GM03348 (cell line): ENCODE data around the gene PTPRA.

Source experiments
- DNase-seq: peaks from one replicate; pipeline ENCODE4 v3.0.0; 2012; ENCODE audit warnings: low spot score

The PTPRA gene

DNA sequence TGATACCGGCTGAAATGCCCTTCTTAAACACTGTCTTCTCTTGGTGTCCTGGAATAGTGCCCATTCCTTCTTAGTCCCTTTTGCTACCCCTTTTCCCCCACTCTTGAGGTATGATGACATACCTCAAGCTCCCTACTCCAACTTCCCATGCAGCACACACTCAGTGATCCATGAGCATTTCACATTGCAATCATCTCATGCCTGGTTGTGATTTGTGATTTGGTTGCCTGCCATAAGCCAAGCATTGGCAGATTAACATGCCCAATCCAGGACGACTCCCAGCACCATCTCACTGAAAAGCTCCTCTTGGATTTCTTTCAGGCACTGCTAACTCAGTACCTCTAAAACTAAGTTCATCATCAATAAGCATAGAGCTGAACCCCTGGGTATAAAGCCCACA, 14.7 kb upstream of the PTPRA start:
- no peak for DNase-seq

DNA sequence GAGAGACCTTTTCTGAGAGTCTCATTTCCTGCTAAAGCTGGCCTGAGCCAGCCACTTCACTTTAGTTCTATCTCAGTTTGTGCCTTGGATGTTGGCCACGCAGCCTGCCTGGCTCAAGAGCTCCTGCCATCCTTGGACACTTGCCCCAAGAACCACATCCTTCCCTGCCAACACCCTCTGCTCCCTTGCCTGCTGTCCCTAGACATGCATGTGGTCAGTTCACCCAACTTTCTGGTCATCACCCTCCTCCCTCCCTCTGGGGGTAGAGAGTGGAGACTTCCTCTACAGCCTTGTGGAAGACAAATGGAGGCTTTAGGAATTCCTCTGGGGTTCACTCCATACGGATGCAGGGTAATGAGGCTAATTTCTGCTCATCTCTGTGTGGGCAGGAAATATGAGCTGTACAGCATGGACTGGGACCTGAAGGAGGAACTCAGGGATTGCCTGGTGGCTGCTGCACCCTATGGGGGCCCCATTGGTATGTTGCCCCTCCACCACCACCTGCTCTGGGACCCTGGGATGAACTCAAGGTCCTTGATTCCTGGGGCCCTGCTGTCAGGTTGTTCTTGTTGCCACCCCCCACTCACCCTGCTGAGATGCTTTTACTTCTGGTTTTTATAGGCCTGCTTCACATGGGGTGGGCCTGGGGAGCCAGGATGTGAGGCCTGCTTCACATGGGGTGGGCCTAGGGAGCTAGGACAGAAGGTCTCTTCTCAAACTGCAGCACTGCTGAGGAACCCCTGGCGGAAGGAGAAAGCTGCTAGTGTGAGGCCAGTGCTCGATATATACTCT, 13.8 kb upstream of the PTPRA start:
- DNase-seq, result peak; percentile 74

DNA sequence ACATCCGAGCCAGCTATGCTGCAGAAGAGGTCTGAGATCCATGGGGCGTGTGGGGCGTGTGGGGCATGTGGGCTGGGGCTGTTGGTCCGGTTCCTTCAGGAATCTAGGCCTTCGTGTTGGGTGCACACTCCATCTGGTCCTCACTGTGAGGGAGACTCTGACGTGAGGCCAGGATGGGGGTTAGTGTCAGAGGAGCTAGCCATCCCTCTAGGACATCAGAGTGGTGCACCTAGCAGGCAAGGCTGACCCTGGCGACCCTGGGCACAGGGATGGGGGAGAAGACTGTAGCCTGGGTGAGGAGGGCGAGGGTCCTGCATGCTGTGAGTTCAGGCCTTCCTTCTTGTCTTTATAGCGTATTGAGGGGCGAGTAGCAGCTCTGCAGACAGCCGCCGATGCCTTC, 8.7 kb upstream of the PTPRA start:
- no peak for DNase-seq

DNA sequence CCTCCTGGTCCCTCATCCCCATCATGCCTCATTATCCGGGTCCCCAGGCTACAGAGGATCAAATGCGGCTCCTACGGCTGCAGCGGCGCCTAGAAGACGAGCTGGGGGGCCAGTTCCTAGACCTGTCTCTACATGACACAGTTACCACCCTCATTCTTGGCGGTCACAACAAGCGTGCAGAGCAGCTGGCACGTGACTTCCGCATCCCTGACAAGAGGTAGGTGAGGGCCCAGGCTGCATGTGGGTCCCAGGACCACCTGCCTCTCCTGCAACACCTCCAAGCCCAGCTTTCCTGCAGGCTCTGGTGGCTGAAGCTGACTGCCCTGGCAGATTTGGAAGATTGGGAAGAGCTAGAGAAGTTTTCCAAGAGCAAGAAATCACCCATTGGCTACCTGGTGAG, 8.2 kb upstream of the PTPRA start:
- no peak for DNase-seq

DNA sequence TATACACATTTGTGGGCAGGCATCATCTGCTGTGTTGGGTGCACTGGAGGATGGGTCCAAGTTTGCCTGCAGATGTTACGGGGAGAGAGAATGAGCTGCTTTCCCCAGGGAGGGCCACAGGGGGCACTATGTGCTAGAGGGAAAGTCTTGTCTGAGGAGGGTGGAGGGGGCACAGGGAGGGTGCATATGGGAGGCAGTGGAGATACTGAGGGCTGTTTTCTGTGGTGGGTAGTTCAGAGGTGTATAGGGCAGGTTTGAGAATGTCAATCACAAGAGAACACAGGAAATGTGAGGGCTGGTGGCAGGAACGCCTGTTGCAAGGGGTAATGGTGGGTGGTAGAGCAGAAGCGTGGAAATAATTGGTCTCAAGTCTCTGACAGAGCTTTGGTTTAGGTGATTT, 7.7 kb upstream of the PTPRA start:
- DNase-seq, result no peak

DNA sequence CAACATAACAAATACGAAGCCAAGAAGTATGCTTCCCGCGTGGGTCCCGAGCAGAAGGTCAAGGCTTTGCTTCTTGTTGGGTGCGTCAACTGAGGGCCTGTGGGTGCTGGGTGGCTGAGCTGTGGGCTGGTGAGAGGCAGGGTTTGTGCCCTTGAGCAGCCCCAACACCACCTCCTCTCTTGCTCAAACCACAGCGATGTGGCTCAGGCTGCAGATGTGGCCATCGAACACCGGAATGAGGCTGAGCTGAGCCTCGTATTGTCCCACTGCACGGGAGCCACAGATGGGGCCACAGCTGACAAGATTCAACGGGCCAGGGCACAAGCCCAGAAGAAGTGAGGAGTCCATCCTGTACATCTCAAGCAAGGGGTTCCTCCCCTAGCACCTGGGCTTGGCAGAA, 7.0 kb upstream of the PTPRA start:
- no peak for DNase-seq

DNA sequence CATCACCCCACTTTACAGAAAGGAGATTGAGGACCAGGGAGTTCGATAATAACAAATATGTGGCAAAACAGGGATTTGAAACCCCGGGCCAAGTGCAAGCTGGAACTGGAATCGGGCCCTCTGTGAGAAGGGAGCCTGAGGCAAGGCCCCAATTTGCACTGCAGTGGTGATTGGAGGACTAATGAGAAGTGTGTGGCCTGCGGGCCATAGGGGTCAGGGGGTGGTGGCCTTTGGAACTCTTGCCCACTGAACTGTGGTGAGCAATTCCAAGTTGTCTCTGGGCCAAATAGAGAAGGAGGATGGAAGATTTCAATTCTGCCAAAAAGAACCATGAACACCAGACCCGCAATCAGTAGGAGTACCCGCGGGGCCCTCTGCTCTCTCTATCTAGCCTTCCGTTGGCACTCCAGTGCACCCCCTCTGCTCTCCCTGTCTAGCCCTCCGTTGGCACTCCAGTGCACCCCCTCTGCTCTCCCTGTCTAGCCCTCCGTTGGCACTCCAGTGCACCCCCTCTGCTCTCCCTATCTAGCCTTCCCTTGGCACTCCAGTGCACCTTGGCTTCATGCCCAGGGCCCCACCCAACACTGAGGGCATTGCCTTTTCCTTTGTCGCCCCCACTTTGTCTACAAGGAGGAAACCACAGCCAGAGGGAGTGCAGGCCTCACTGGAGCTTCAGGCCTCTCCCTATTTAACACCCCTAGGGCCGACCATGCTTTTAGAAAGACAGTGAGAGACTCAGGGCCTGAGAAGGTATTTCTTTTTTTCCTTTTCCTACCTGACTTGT, 6.0 kb upstream of the PTPRA start:
- DNase-seq, result no peak

DNA sequence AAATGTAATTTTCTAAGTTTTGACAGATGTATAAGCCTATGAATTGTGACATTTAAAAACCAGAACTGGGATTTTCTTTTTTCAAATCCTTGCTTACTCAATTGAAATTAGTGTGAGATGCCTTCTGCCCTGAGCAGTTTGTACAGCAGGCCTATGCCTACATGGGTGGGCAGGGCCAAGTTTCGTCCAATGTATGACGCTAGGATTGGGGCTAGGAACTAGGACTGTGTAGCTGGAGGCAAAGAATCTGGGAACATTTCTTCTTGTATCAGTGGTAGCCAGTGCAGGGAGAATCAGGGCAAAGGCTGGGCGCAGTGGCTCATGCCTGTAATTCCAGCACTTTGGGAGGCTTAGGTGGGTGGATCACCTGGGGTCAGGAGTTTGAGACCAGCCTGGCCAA, 3.9 kb upstream of the PTPRA start:
- no peak for DNase-seq

DNA sequence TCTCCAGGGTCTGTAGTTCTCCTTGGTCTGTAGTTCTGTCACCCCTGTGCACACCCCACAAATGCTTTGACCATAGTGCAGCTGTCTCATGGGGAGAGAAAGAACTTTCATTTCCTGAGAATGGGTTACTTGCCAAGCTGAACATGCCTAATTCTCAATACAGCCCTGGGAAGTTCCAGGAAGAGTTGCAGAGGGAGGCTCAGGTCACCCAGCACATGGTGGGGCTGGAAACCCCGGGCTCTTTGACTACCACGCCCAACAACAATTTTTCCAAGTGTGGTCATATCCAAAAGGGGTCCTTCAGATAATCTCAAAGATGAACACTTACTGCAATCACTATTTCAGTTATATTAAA, 2.2 kb upstream of the PTPRA start:
- no peak for DNase-seq

DNA sequence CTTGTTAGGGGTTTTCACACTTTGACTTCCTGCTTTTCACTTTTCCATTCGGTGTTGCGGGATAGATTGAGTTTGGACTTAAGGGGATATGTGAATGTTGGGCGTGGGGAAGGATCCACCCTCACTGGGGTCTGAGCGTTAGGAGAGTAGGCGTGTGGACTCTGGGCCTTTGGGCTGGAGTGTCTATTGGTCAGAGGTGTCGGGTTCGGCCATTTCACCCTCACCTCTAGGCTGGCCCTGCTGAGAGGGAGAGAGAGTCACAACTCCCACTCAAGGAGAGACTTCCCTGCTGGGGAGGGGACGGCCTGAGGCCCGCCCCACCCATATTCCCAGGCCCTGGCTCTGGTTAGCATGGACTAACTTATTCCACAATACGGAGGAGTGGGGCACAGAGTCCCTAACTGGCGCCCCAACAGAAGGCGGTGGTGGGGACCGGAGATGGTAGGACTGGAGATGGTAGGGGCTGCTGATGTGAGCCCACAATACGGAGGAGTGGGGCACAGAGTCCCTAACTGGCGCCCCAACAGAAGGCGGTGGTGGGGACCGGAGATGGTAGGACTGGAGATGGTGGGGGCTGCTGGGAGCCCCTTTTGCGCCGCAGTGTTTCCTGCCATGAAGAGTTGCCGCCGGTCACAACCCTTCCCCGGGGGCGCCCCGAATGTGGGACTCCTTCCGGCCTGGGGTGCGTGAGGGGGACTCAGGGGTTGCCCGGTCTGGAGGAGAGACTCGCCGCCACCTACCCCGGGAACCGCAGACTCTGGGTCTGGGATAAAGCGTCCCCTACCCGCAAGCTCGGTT, 1.4 kb upstream of the PTPRA start:
- no peak for DNase-seq

DNA sequence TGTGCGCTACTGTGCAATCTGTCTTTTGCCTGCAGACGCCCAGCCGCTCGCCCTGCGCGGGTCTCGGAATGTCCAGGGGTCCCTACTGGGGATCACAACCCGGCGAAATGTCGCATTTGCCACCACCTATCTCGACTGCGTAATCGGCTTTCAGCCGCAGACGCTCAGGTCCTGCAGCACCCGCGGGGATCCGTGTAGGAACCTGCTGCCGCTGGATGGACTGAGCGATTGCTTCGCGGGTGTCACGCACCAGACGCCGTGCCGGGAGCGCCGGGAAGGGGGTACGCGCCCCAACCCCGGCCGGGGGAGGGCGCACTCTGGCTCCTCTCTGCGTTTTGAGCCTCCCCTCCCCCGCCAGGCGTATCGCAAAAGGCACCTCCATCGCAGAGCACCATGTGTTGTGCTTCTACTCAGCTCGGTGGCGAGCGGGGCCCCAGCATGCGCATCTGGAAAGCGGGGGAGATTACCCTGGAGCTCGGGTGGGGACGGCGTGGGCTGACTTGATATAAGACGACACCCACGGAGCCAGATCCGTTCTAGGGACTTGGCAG, 747 bp upstream of the PTPRA start:
- DNase-seq, result peak; percentile 70

DNA sequence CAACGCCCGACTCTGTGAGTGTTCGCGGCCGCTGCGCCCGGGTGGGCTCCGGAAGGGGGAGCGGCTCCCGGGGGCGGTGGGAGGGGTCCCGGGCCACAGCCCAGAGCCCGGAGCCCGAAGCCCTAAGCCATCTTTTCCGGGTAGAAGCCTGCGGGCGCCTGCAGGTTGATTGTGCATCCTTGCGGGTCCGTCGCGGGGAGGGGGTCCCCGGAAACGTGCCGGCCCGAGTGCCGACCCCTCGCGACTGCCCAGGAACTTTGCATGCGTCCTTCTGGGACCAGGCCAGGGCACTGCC, 413 bp downstream of the PTPRA start:
- no peak for DNase-seq

DNA sequence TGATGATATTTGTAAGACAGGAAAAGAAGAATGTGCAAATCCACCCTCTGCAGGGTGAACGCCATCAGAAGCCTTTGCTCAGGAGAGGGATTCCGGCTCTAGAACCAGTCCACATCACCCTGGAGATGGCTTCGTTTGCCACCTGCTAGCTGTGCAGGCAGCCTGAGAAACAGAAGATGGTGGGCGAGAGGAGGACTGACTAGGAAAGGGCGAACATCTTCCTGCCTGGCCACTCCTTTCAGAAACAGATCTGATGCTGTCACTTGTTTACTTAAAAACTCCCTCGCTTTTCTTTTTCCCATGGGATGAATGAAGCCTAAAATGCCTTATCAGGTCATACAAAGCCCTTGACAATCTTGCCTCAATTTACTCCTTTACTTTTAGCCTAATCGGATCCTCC, 1.2 kb downstream of the PTPRA start:
- DNase-seq, result no peak

DNA sequence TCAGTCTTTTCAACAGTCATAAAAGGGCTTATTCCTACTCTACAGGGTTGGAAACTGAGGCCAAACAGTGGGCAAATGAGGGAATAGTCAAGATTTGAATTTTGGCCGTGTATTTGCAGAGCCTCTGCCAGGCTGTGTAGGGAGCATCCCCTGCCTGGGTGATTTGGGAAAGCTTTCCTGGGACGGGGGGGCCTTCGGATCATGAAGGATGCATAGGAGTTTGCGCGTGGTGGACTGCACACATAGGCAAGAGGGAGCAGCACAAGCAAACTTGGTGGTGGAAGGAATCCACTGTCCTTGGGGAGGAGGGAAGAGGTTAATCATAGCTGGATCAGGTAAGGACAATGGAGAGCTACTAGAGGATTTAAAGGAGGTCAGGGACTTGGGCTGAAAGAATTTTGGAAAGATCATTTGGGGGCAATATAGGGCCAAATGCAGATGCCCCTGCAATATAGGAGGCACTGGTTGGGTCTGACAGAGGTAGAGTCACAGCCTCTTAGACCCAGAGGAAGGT, 2.5 kb downstream of the PTPRA start:
- DNase-seq, result no peak

DNA sequence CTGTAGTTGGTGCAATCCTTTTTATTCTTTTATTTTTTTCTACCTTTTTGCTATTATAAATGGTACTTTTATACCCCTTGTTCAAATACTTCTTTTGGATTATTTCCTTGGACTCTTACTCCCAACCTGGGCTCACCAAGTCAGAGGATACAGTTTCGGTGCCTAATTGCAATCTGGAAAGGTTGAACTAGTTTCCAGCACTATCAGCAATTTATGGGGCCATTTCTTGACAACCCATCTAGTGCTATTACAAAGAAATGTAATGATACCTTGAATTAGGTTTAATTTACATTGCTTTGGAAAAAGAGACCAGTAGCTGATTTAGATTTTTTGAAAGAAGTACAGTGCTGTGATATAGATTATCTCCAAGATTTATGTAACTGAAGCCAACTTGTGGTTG, 5.2 kb downstream of the PTPRA start:
- no peak for DNase-seq

DNA sequence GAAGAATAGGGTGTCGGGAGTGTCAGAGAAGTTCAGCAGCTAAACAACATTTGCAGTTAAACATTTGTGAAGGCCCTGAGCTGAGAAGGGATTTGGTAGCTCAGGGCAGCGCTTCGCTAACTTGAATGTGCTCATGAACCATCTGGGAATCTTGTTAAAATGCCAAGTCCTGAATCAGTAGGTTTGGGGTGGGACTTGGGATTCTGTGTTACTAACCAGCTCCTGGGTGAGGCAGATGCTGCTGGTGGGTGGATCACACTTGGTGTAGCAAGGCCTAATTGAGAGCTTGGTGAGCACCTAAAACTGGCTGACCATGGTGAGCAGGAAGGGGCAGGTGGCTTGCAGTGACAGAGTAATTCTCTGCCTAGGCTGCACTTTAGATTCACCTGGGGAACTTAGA, 5.9 kb downstream of the PTPRA start:
- peak; percentile 85 for DNase-seq

DNA sequence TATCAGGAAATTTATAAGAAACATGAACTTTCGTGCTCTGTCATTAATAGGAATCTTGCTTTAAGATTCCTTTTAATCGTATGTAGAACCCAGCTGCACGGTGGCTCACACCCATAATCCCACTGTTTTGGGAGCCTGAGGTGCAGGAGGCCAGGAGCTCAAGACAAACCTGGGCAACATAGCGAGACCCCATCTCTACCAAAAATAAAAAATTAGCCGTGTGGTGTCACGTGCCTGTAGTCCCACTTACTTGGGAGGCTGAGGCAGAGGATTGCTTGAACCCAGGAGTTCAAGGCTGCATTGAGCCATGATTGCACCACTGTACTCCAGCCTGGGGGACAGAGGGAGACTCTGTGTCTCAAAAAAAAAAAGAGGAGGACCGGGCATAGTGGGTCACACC, 7.4 kb downstream of the PTPRA start:
- no peak for DNase-seq

DNA sequence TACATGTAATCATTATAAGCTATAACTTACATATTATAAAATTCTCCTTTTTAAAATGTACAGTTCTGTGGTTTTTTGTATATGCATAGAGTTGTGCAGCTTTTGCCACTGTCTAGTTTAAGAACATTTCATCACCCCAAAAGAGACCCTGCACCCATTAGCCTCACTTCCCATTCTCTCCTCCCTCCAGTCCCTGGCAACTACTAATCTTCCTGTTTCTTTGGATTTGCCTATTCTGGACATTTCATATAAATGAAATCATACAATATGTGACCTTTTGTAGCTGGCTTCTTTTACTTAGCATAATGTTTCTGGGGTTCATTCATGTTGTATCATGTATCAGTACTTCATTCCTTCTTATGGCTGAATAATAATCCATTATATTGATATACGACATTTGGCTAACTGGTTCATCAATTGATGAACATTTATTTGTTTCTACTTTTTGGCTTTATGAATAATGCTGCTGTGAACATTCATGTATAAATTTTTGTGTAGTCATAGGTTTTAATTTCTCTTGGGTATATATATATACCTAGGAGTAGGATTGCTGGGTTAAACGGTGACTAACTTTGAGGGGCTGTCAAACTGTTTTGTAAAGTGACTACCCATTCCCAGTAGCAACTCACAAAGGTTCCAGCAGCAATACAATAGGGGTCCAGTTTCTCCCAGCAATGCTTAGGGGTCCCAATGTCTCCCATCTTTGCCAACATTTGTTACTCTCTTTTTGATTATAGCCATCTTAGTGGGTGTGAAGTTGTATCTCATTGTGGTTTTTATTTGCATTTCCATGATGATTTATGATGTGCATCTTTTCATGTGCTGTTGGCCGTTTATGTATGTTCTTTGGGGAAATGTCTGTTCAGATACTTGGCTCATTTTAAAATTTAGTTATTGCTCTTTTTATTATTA, 10.7 kb downstream of the PTPRA start:
- no peak for DNase-seq

DNA sequence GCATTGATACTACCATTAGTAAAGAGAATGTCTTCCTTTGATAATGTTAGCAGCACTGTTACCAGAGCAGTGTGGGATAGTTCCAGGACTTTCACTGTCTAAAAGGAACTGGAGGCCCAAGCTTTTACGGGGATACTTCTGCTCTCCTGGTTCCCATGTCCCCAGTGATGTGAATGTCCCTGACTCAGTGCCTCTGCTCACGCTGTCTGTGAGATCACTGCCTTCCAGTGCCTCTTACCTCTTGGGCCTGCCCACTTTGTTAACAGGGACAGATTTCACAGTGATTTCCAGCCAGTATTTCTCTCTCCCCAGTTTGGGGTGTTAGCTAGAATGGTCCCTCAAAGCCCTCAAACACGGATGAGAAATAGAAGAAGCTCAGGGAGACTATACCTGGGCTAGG, 14.4 kb downstream of the PTPRA start:
- no peak for DNase-seq

DNA sequence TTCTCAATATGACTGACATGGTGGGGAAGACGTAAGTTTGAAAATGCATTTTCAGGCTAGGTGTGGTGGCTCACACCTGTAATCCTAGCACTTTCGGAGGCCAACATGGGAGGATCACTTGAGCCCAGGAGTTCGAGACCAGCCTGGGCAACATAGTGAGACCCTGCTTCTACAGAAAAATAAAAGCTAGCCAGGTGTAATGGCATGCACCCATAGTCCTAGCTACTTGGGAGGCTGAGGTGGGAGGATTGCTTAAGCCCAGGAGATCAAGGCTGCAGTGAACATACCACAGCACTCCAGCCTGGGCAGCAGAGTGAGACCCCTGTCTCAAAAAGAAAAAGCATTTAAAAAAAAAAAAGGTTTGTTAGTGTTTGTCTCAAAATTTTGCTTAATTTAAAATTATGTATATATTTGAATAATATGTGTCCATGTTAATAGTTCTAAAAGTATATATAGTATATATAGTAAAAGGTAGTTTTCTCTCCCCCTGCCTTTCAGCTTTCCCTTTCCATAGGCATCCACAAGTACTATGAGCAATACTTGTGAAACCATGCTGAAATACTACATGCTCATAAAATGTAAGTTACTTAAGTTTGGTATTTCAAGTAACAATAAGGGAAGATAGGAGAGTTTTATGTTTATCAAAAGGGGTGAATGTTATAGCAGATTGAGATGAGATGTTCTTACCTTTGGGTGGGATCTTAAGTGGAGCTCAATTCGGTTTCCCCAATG, 15.1 kb downstream of the PTPRA start:
- DNase-seq, result no peak

DNA sequence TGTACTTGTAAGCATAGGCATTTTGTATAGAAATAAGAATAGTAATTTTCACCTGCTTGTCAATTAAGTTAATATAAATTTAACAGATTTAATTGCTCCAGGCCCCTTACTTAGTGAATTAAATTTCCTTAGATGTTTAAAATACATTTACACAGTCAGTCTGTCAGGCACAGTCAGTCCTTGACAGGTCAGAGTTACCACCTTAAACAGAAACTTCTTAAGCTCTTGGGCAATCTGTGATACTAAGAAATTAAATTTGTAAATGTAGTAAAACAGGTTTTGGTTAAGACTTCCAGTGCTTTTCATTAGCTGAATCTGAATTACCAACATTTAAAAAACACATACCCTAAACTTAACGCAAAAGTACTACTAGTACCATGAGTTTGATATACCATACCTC, 15.9 kb downstream of the PTPRA start:
- DNase-seq, result no peak
